ENCODE measurements around the gene FLNB. TPM values are rescaled to one million over a fixed set of nuclear protein-coding genes. Genes with fewer than 3 reads are reported as not detected.

FLNB gene
- total RNA-seq, 4 donors from 2014 or later = 282 to 707 (median 563) TPM

DNA sequence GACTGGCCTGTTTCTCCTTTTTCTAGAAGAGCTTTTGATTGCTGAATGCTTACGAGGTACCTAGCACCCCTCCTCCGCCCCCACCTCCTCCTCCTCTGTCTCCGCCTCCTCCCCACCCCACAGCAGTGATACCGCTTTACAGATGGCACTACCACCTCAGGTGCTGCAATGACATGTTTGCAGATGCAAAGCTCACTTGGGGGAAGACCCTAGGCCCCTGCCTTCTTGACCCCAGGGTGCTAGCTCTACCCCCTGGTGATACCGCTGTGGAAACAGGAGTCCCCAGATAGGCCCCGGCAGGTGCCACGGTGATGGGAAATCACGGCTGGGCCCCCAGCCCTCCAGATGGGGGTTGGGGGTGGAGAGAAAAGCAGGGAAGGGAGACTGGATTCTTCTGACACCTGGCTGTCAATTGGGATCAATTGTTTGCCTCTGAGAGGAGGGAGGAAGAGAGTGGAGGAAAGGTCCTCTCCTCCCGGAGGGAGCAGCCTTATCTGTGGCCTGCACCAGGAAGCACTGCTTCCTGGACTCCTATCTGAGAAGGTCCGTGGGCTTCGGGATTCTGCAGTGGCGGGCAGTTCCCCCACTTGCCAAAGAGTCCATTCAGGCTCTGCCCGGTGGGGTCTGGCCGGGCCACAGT is 164.9 kb downstream of the FLNB start:
- Histone ChIP-seq H3K27ac (peak overlapping the region; percentile 68 to 83 (median 76)), H3K4me1 (peaks cover 27 to 55% (median 41%) of the 10 kb centered on the region in 4 donors), H3K9me3 (no peaks in the 10 kb centered on the region), H3K4me3 (no peak overlapping the region), H3K36me3 (peaks cover 0 to 27% (median 11%) of the 10 kb centered on the region in 4 donors), H3K27me3 (no peaks in the 10 kb centered on the region)
- intact Hi-C loops (cut with DNase I; ENCODE audit: low total_unique reads) (no loop called here), in situ Hi-C loops (cut with MboI; ENCODE audit: low pct_ligation_motif_present in 1 of 4, low pct_unique_long_range_greater_than_20kb in 1 of 4, low sequenced_read_pairs in 3 of 4) (no loop called here)
- no peak for DNase-seq
- WGBS, 2 donors (ENCODE audit: low coverage in 1 of 2) = 35 to 67% methylated on average over 4 to 14 of the region's 14 CpGs
- TF ChIP-seq, protein P1, sequence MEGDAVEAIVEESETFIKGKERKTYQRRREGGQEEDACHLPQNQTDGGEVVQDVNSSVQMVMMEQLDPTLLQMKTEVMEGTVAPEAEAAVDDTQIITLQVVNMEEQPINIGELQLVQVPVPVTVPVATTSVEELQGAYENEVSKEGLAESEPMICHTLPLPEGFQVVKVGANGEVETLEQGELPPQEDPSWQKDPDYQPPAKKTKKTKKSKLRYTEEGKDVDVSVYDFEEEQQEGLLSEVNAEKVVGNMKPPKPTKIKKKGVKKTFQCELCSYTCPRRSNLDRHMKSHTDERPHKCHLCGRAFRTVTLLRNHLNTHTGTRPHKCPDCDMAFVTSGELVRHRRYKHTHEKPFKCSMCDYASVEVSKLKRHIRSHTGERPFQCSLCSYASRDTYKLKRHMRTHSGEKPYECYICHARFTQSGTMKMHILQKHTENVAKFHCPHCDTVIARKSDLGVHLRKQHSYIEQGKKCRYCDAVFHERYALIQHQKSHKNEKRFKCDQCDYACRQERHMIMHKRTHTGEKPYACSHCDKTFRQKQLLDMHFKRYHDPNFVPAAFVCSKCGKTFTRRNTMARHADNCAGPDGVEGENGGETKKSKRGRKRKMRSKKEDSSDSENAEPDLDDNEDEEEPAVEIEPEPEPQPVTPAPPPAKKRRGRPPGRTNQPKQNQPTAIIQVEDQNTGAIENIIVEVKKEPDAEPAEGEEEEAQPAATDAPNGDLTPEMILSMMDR (IDR thresholded peaks at IDR 0.05) = no peak
- TF ChIP-seq POLR2AphosphoS5 (IDR thresholded peaks at IDR 0.05) (no peak), POLR2A (IDR thresholded peaks at IDR 0.05) (no peak)

DNA sequence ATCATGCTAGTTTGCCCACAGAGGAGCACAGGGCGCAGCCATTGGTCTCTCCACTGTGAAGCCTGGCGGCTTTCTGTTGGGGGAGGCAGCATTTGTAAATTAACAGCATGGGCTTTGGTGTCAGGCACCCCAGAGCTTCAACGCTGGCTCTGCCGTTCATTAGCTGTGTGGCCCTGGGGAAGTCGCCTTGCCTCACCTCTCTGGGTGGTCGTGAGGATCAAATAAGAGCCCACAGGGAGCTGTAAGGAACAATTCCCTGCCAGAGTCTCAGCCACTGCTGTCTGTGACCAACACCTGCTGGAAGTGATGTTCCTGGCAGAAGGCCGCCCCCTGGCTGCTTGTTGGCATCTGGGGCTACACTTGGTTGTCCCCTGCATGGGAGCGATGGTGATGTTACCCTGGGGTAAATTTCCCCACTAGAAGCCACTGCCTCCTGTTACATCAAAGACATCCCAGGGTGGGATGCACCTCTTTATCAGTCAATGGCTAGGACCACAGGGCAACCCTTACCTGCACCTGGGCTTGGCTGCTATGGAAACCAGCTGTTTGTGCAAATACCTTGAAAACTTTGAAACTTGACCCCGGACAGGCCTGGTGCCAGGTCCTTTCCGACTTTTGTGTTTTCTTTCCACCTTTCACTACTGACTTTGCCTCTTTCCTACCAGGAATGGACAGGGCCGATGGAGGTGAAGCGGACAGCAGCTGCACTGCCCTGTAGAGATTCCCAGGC is 165.6 kb downstream of the FLNB start:
- Histone ChIP-seq H3K36me3 (peaks cover 0 to 24% (median 8%) of the 10 kb centered on the region in 4 donors), H3K27ac (peak overlapping the region; percentile 68 to 83 (median 76)), H3K9me3 (no peaks in the 10 kb centered on the region), H3K27me3 (no peaks in the 10 kb centered on the region), H3K4me1 (peaks cover 28 to 62% (median 47%) of the 10 kb centered on the region in 4 donors), H3K4me3 (no peak overlapping the region)
- in situ Hi-C loops (cut with MboI; ENCODE audit: low pct_ligation_motif_present in 1 of 4, low pct_unique_long_range_greater_than_20kb in 1 of 4, low sequenced_read_pairs in 3 of 4) (no loop called here), intact Hi-C loops (cut with DNase I; ENCODE audit: low total_unique reads) (no loop called here)
- TF ChIP-seq, protein P1 (IDR thresholded peaks at IDR 0.05) = peak in 4 of 5 experiments; percentile 22 to 42 (median 26)
- TF ChIP-seq POLR2AphosphoS5 (IDR thresholded peaks at IDR 0.05) = no peak
- no peak for TF ChIP-seq EP300 (IDR thresholded peaks at IDR 0.05; ENCODE audit: low read depth)
- TF ChIP-seq POLR2A (IDR thresholded peaks at IDR 0.05) = no peak
- 47 to 58% methylated on average over 5 to 12 of the region's 12 CpGs for WGBS, 2 donors (ENCODE audit: low coverage in 1 of 2)
- DNase-seq = peak; percentile 48

DNA sequence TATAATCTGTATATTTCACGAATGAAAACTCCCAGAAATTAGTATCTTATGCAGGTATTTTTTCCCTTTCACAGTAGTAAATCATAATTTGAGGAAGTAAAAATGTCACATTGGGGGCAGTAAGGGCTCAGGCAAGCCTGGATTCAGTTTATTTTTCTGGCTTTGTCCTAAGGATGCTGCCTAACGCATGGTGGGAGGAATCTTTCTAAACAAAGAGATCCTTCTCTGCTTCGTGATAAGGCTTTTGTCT is 166.9 kb downstream of the FLNB start:
- peak overlapping the region; percentile 68 to 83 (median 76) for H3K27ac ChIP-seq
- 14 to 37% methylated on average over 2 to 3 of the region's 3 CpGs for WGBS, 2 donors (ENCODE audit: low coverage in 1 of 2)
- no peak for DNase-seq
- in situ Hi-C loops (cut with MboI; ENCODE audit: low pct_ligation_motif_present in 1 of 4, low pct_unique_long_range_greater_than_20kb in 1 of 4, low sequenced_read_pairs in 3 of 4) (loop anchor here in 1 of 4 donors (25.0 kb wide), 1 partner anchor 237 kb away; no protein-coding TSS in a partner anchor), intact Hi-C loops (cut with DNase I; ENCODE audit: low total_unique reads) (no loop called here)
- TF ChIP-seq, protein P1 (IDR thresholded peaks at IDR 0.05) = no peak
- TF ChIP-seq POLR2AphosphoS5 (IDR thresholded peaks at IDR 0.05) (no peak), POLR2A (IDR thresholded peaks at IDR 0.05) (no peak), EP300 (IDR thresholded peaks at IDR 0.05; ENCODE audit: low read depth) (no peak)
- H3K27me3 ChIP-seq = no peaks in the 10 kb centered on the region
- H3K4me3 ChIP-seq = no peak overlapping the region
- H3K36me3 ChIP-seq = peaks cover 0 to 11% (median 4%) of the 10 kb centered on the region in 4 donors
- no peaks in the 10 kb centered on the region for H3K9me3 ChIP-seq
- H3K4me1 ChIP-seq = peaks cover 28 to 62% (median 47%) of the 10 kb centered on the region in 4 donors

DNA sequence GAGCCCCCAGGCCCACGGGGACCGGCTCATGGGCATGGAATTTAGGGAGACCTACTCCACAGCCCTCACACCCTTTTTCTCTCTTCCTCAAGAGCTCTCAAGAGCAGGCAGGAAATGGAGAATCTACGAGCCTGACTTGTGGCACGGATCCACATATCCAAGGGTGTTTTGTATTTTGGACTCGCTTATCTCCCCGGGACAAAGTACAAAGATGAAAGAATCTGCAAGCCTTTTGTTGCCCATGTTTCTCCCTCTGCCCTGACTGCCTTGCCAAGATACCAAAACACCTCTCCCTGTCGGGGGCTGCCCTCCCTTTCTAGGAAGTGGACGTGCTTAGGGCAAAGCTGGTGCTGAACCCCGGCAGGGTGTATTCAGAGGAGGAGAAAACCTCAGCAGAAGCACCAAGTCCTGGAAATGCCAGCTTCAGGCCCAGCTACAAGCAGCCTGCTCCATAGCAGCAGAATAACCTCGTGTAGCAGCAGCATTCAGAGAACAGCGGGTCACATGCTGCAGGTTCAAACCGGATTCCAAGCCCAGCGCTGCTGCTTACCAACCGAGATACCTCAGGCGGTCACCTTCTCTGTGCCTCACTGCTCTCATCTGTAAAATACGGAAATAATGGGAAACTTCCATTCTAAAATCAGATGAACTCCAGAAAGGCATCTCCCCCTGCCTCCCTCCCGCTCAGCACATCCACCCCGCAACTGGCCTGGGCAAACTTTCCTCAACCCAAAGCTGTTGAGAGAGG is 167.4 kb downstream of the FLNB start:
- Histone ChIP-seq H3K4me1 (peaks cover 28 to 62% (median 47%) of the 10 kb centered on the region in 4 donors), H3K4me3 (no peak overlapping the region), H3K9me3 (no peaks in the 10 kb centered on the region), H3K27me3 (no peaks in the 10 kb centered on the region), H3K27ac (peak overlapping the region; percentile 68 to 83 (median 76)), H3K36me3 (peaks cover 0 to 6% (median 2%) of the 10 kb centered on the region in 4 donors)
- DNase-seq = peak; percentile 77
- intact Hi-C loops (cut with DNase I; ENCODE audit: low total_unique reads) = no loop called here
- WGBS, 2 donors (ENCODE audit: low coverage in 1 of 2) = 23 to 33% methylated on average over 3 to 18 of the region's 18 CpGs
- TF ChIP-seq, protein P1 (IDR thresholded peaks at IDR 0.05) = no peak
- no peak for TF ChIP-seq POLR2A (IDR thresholded peaks at IDR 0.05)
- peak in 1 of 3 donors; percentile 62 for TF ChIP-seq POLR2AphosphoS5 (IDR thresholded peaks at IDR 0.05)
- no peak for TF ChIP-seq EP300 (IDR thresholded peaks at IDR 0.05; ENCODE audit: low read depth)
- in situ Hi-C loops (cut with MboI; ENCODE audit: low pct_ligation_motif_present in 1 of 4, low pct_unique_long_range_greater_than_20kb in 1 of 4, low sequenced_read_pairs in 3 of 4) = loop anchor here in 1 of 4 donors (25.0 kb wide), 1 partner anchor 237 kb away; no protein-coding TSS in a partner anchor
